Parathyroid adenoma (tissue), 2 donors: ENCODE measurements around the gene SMG6.

Source experiments
- H2AFZ ChIP-seq: fragments of 300-600 bp; sonication (generic); one replicate; pipeline ENCODE4 v1.7.0; 2017; ENCODE audit warnings: antibody characterized with exemption, mild to moderate bottlenecking
- H3K27ac ChIP-seq: fragments of 300-600 bp; sonication (generic); one replicate; pipeline ENCODE4 v1.7.0; 2017
- H3K27me3 ChIP-seq: fragments of 300-600 bp; sonication (generic); one replicate; pipeline ENCODE4 v1.7.0; 2017; ENCODE audit warnings: low read length; ENCODE audit not compliant: control insufficient read depth, insufficient read depth
- H3K36me3 ChIP-seq: fragments of 300-600 bp; sonication (generic); one replicate; pipeline ENCODE4 v1.7.0; 2017; ENCODE audit warnings: low read length; ENCODE audit not compliant: control insufficient read depth, insufficient read depth
- H3K4me1 ChIP-seq: fragments of 300-600 bp; sonication (generic); one replicate; pipeline ENCODE4 v1.7.0; 2017; ENCODE audit warnings: control low read depth
- H3K4me2 ChIP-seq: fragments of 300-600 bp; sonication (generic); one replicate; pipeline ENCODE4 v1.7.0; 2017; ENCODE audit warnings: low read length
- H3K4me3 ChIP-seq: fragments of 300-600 bp; sonication (generic); one replicate; pipeline ENCODE4 v1.7.0; 2017; ENCODE audit warnings: low read depth, low read length
- H3K79me2 ChIP-seq: fragments of 300-600 bp; sonication (generic); one replicate; pipeline ENCODE4 v1.7.0; 2017; ENCODE audit warnings: control low read depth
- H3K9ac ChIP-seq: fragments of 300-600 bp; sonication (generic); one replicate; pipeline ENCODE4 v1.7.0; 2017; ENCODE audit warnings: mild to moderate bottlenecking
- H3K9me3 ChIP-seq: fragments of 300-600 bp; sonication (generic); one replicate; pipeline ENCODE4 v1.7.0; 2017; ENCODE audit warnings: low read length; ENCODE audit not compliant: control insufficient read depth
- TF ChIP-seq, protein P1 (sequence below): fragments of 300-600 bp; sonication (generic); IDR thresholded peaks from one replicate; pipeline ENCODE4 v1.7.0; 2017; ENCODE audit warnings: antibody characterized with exemption, mild to moderate bottlenecking
- donor health status: primary hyperparathyroidism.

The SMG6 gene

DNA sequence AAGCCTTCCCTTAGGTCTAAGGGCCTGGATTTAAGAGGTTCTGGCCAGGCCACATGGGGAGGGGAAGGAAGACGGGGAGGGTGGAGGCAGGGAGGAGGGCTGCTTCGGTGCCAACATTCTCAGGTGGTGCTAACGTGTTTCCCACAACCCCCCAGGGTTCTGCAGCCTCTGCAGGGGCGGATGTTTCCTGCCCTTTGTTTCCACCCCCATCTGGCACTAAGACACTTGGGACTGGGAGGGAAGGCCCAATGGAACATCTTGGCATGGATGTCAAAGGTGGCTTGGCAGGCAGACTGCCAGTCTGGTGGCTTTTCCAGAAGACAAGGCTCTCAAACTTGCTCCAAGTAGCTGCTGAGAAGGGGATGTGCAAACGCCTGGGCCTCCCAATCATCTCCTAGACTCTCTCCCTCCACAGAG, 236.0 kb downstream of the SMG6 start:
- Histone ChIP-seq H3K9me3 (no peaks in the 10 kb centered on the region), H3K36me3 (no peaks in the 10 kb centered on the region), H3K4me2 (no peak overlapping the region), H3K27ac (peak overlapping the region; percentile 55), H2AFZ (no peak overlapping the region), H3K9ac (no peak overlapping the region), H3K4me3 (no peak overlapping the region), H3K27me3 (no peaks in the 10 kb centered on the region), H3K4me1 (peaks cover 5% of the 10 kb centered on the region), H3K79me2 (no peaks in the 10 kb centered on the region)
- TF ChIP-seq, protein P1, sequence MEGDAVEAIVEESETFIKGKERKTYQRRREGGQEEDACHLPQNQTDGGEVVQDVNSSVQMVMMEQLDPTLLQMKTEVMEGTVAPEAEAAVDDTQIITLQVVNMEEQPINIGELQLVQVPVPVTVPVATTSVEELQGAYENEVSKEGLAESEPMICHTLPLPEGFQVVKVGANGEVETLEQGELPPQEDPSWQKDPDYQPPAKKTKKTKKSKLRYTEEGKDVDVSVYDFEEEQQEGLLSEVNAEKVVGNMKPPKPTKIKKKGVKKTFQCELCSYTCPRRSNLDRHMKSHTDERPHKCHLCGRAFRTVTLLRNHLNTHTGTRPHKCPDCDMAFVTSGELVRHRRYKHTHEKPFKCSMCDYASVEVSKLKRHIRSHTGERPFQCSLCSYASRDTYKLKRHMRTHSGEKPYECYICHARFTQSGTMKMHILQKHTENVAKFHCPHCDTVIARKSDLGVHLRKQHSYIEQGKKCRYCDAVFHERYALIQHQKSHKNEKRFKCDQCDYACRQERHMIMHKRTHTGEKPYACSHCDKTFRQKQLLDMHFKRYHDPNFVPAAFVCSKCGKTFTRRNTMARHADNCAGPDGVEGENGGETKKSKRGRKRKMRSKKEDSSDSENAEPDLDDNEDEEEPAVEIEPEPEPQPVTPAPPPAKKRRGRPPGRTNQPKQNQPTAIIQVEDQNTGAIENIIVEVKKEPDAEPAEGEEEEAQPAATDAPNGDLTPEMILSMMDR, result no peak

DNA sequence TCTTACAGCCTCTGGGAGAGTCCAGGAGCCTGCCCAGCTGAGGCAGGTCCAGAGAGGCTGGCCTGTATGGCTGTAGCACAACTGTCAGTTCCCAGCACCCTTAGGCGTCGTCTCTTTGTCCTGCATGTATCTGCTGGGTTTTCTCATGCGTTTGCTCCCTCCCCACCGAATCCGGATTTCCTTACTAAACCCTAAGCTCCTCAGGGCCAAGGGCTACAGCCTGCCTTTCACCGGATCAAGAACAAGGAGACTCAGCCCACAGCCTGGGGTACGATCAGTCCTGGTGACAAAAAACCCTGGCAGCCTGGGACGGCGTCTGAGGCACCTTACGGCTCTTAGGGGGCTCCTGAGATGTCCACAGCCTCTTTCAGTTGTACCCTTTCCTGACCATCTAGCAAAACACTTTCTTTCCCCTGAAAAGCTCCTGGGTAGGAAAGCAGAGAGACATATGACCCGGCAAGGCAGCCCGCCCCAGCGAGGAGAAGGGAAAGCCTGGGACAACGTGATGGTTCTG, 236.5 kb downstream of the SMG6 start:
- H3K79me2 ChIP-seq, result no peaks in the 10 kb centered on the region
- TF ChIP-seq, protein P1, result no peak
- no peaks in the 10 kb centered on the region for H3K9me3 ChIP-seq
- H3K9ac ChIP-seq, result no peak overlapping the region
- peak overlapping the region; percentile 55 for H3K27ac ChIP-seq
- no peaks in the 10 kb centered on the region for H3K36me3 ChIP-seq
- no peak overlapping the region for H3K4me2 ChIP-seq
- H3K4me1 ChIP-seq, result peaks cover 5% of the 10 kb centered on the region
- no peaks in the 10 kb centered on the region for H3K27me3 ChIP-seq
- no peak overlapping the region for H2AFZ ChIP-seq
- no peak overlapping the region for H3K4me3 ChIP-seq

DNA sequence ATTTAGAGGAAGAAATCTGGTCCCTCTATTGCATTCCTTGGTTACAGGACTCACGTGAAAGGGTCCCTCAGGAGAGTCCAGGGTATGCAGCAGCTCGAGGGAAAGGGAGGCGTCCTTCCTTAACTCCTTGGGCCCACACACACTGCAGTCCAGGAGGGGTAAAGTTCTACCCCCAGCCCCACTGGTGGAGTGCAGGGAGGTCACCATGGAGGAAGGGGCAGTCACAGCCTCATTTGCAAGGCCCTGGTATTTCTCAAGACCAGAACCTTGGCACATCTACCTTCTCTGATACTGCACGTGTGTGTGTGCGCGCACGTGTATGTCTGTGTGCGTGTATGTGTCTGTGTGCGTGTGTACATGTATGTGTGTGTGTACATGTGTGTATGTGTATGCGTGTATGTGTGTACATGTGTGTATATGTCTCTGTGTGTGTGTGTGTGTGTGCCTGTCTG, 237.6 kb downstream of the SMG6 start:
- Histone ChIP-seq H3K4me3 (no peak overlapping the region), H3K27ac (no peak overlapping the region), H3K79me2 (no peaks in the 10 kb centered on the region), H3K4me1 (peaks cover 3% of the 10 kb centered on the region), H3K36me3 (no peaks in the 10 kb centered on the region), H2AFZ (no peak overlapping the region), H3K4me2 (no peak overlapping the region), H3K27me3 (no peaks in the 10 kb centered on the region), H3K9ac (no peak overlapping the region), H3K9me3 (no peaks in the 10 kb centered on the region)
- TF ChIP-seq, protein P1, result no peak

- Histone ChIP-seq H3K9me3 (no peaks in the 10 kb centered on the region), H3K79me2 (no peaks in the 10 kb centered on the region), H2AFZ (no peak overlapping the region), H3K27me3 (no peaks in the 10 kb centered on the region), H3K4me1 (no peaks in the 10 kb centered on the region), H3K4me3 (no peak overlapping the region), H3K36me3 (no peaks in the 10 kb centered on the region), H3K9ac (no peak overlapping the region), H3K27ac (peak overlapping the region; percentile 37), H3K4me2 (no peak overlapping the region)
- TF ChIP-seq, protein P1, result peak; percentile 13
These were observed 238.4 kb downstream of the SMG6 start for GRCh38 chr17:2064980-2065785.
